PFSK-1 (cell line): ENCODE data around the gene LDLRAD4.

Source experiments
- POLR2AphosphoS5 ChIP-seq: IDR thresholded peaks from 2 replicates; pipeline ENCODE4 v1.6.1; 2012; ENCODE audit warnings: low read depth, mild to moderate bottlenecking, control low read depth, low read length, moderate library complexity
- SIN3A ChIP-seq: IDR thresholded peaks from 2 replicates; pipeline ENCODE4 v1.6.1; 2012; ENCODE audit warnings: mild to moderate bottlenecking, low read length, moderate library complexity, borderline replicate concordance; ENCODE audit not compliant: insufficient read depth
- TF ChIP-seq, protein P1 (sequence below), 2 experiments: IDR thresholded peaks; 2 replicates each; pipeline versions ENCODE4 v1.6.1 to v1.8.0; 2011 to 2012; ENCODE audit warnings: low read depth in 2 of 2, low read length in 2 of 2, control low read depth in 1 of 2, inconsistent platforms in 1 of 2, mild to moderate bottlenecking in 1 of 2, moderate library complexity in 1 of 2; ENCODE audit not compliant: insufficient read depth in 1 of 2

DNA sequence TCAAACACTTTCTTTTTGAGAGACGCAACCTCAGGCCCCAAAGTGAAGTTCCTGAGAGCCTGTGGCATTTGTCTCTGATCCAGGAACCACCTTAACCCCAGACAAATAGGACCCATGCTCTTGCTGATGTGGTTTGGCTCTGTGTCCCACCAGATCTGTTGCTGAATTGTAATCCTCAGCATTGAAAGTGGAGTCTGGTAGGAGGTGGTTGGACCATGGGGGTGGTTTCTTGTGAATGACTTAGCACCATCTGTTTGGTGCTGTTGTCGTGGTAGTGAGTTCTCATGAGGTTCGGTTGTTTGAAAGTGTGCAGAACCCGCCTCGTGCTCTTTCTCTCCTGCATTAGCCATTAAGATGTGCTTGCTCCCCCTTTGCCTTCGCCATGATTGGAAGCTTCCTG lies 255.2 kb downstream of the LDLRAD4 start:
- TF ChIP-seq POLR2AphosphoS5 = no peak
- no peak for TF ChIP-seq SIN3A
- TF ChIP-seq, protein P1, sequence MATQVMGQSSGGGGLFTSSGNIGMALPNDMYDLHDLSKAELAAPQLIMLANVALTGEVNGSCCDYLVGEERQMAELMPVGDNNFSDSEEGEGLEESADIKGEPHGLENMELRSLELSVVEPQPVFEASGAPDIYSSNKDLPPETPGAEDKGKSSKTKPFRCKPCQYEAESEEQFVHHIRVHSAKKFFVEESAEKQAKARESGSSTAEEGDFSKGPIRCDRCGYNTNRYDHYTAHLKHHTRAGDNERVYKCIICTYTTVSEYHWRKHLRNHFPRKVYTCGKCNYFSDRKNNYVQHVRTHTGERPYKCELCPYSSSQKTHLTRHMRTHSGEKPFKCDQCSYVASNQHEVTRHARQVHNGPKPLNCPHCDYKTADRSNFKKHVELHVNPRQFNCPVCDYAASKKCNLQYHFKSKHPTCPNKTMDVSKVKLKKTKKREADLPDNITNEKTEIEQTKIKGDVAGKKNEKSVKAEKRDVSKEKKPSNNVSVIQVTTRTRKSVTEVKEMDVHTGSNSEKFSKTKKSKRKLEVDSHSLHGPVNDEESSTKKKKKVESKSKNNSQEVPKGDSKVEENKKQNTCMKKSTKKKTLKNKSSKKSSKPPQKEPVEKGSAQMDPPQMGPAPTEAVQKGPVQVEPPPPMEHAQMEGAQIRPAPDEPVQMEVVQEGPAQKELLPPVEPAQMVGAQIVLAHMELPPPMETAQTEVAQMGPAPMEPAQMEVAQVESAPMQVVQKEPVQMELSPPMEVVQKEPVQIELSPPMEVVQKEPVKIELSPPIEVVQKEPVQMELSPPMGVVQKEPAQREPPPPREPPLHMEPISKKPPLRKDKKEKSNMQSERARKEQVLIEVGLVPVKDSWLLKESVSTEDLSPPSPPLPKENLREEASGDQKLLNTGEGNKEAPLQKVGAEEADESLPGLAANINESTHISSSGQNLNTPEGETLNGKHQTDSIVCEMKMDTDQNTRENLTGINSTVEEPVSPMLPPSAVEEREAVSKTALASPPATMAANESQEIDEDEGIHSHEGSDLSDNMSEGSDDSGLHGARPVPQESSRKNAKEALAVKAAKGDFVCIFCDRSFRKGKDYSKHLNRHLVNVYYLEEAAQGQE (IDR thresholded peaks at IDR 0.05; ENCODE audit: insufficient read depth in 1 of 2, low read depth in 2 of 2, low read length in 2 of 2) = no peak
